Measurements from ENCODE around the gene MSH5. TPM values are rescaled to one million over a fixed set of nuclear protein-coding genes. Genes with fewer than 3 reads are reported as not detected.

The MSH5 gene
- total and polyA plus RNA-seq, 2 of the 13 experiments (the other 11 are each of a cell fraction or from before 2014, with no cell fraction given), result 10.2 to 38.7 TPM

DNA sequence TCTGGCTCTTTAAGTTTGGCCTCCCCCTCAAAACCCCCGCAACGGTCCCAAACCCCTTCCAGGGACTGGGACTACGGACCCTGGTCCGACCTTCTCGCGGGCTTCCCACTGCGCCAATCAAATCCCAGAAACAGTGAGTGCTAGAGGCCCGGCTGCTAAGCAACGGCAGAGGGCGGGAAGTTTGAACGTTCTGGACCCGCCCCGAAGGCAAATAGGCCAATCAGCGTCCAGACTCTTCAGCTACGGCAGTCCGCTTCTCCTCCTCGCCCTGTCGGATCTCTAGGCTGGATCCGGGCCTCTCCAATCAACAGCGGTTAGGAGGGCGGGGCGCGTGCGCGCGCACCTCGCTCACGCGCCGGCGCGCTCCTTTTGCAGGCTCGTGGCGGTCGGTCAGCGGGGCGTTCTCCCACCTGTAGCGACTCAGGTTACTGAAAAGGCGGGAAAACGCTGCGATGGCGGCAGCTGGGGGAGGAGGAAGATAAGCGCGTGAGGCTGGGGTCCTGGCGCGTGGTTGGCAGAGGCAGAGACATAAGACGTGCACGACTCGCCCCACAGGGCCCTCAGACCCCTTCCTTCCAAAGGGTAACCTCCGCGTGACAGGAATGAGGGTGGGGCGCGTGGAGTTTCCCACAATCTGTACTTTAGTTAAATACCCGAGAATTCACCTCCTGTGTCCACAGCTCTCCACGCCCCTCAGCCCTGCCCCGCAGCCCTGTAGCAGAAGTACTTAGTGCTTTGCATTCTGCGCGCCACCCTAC is at the start of gene MSH5 (continued):
- TF ChIP-seq, protein P1, sequence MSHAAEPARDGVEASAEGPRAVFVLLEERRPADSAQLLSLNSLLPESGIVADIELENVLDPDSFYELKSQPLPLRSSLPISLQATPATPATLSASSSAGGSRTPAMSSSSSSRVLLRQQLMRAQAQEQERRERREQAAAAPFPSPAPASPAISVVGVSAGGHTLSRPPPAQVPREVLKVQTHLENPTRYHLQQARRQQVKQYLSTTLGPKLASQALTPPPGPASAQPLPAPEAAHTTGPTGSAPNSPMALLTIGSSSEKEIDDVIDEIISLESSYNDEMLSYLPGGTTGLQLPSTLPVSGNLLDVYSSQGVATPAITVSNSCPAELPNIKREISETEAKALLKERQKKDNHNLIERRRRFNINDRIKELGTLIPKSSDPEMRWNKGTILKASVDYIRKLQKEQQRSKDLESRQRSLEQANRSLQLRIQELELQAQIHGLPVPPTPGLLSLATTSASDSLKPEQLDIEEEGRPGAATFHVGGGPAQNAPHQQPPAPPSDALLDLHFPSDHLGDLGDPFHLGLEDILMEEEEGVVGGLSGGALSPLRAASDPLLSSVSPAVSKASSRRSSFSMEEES (CRISPR knock-in tag; IDR thresholded peaks at IDR 0.05), result peak; percentile 84
- TF ChIP-seq ATF7-NPFF (CRISPR knock-in tag; IDR thresholded peaks at IDR 0.05; ENCODE audit: low read depth) (peak; percentile 100), ARNT2 (CRISPR knock-in tag; IDR thresholded peaks at IDR 0.05; ENCODE audit: low read depth) (peak; percentile 98), POLR2A (IDR thresholded peaks at IDR 0.05; ENCODE audit: insufficient read depth in 1 of 2, low read depth in 2 of 2, low read length in 2 of 2) (peak in 1 of 2 experiments; percentile 45; a peak in 2 of 4 replicates), ZNF674 (CRISPR knock-in tag; IDR thresholded peaks at IDR 0.05; ENCODE audit: low read depth) (no peak), RFX3 (CRISPR knock-in tag; IDR thresholded peaks at IDR 0.05) (peak; percentile 93), SRY (CRISPR knock-in tag; IDR thresholded peaks at IDR 0.05) (peak; percentile 96), ZNF44 (CRISPR knock-in tag; IDR thresholded peaks at IDR 0.05) (peak; percentile 90), ZSCAN25 (CRISPR knock-in tag; IDR thresholded peaks at IDR 0.05) (peak; percentile 91), MEIS2 (CRISPR knock-in tag; IDR thresholded peaks at IDR 0.05) (peak; percentile 90; the same call in 1 of the 2 replicates), ARID2 (CRISPR knock-in tag; IDR thresholded peaks at IDR 0.05; ENCODE audit: borderline replicate concordance) (peak; percentile 99), PAWR (CRISPR knock-in tag; IDR thresholded peaks at IDR 0.05; ENCODE audit: borderline replicate concordance) (0 out of 2 replicates have a peak, but pooled peaks have one; percentile 79), MED8 (CRISPR knock-in tag; IDR thresholded peaks at IDR 0.05; ENCODE audit: insufficient replicate concordance) (peak; percentile 92)
- TF ChIP-seq, protein P2, sequence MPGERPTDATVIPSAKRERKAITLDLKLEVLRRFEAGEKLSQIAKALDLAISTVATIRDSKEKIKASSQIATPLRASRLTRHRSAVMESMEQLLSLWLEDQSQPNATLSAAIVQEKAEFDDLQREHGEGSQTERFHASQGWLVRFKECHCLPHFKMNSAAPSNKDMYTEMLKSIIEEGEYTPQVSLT (CRISPR knock-in tag; IDR thresholded peaks at IDR 0.05; ENCODE audit: borderline replicate concordance, low read depth), result peak; percentile 96
- TF ChIP-seq, protein P3, sequence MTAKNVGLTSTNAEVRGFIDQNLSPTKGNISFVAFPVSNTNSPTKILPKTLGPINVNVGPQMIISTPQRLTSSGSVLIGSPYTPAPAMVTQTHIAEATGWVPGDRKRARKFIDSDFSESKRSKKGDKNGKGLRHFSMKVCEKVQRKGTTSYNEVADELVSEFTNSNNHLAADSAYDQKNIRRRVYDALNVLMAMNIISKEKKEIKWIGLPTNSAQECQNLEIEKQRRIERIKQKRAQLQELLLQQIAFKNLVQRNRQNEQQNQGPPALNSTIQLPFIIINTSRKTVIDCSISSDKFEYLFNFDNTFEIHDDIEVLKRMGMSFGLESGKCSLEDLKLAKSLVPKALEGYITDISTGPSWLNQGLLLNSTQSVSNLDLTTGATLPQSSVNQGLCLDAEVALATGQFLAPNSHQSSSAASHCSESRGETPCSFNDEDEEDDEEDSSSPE (CRISPR knock-in tag; IDR thresholded peaks at IDR 0.05), result peak; percentile 100
- TF ChIP-seq, protein P4, sequence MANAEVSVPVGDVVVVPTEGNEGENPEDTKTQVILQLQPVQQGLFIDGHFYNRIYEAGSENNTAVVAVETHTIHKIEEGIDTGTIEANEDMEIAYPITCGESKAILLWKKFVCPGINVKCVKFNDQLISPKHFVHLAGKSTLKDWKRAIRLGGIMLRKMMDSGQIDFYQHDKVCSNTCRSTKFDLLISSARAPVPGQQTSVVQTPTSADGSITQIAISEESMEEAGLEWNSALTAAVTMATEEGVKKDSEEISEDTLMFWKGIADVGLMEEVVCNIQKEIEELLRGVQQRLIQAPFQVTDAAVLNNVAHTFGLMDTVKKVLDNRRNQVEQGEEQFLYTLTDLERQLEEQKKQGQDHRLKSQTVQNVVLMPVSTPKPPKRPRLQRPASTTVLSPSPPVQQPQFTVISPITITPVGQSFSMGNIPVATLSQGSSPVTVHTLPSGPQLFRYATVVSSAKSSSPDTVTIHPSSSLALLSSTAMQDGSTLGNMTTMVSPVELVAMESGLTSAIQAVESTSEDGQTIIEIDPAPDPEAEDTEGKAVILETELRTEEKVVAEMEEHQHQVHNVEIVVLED (CRISPR knock-in tag; IDR thresholded peaks at IDR 0.05; ENCODE audit: borderline replicate concordance), result peak; percentile 83; the same call in 1 of the 2 replicates
- TF ChIP-seq, protein P5, sequence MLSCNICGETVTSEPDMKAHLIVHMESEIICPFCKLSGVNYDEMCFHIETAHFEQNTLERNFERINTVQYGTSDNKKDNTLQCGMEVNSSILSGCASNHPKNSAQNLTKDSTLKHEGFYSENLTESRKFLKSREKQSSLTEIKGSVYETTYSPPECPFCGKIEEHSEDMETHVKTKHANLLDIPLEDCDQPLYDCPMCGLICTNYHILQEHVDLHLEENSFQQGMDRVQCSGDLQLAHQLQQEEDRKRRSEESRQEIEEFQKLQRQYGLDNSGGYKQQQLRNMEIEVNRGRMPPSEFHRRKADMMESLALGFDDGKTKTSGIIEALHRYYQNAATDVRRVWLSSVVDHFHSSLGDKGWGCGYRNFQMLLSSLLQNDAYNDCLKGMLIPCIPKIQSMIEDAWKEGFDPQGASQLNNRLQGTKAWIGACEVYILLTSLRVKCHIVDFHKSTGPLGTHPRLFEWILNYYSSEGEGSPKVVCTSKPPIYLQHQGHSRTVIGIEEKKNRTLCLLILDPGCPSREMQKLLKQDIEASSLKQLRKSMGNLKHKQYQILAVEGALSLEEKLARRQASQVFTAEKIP (CRISPR knock-in tag; IDR thresholded peaks at IDR 0.05; ENCODE audit: borderline replicate concordance), result no peak
- TF ChIP-seq, protein P6, sequence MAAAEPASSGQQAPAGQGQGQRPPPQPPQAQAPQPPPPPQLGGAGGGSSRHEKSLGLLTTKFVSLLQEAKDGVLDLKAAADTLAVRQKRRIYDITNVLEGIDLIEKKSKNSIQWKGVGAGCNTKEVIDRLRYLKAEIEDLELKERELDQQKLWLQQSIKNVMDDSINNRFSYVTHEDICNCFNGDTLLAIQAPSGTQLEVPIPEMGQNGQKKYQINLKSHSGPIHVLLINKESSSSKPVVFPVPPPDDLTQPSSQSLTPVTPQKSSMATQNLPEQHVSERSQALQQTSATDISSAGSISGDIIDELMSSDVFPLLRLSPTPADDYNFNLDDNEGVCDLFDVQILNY (CRISPR knock-in tag; conservative IDR thresholded peaks at IDR 0.05), result peak; percentile 99
- TF ChIP-seq, protein P7, sequence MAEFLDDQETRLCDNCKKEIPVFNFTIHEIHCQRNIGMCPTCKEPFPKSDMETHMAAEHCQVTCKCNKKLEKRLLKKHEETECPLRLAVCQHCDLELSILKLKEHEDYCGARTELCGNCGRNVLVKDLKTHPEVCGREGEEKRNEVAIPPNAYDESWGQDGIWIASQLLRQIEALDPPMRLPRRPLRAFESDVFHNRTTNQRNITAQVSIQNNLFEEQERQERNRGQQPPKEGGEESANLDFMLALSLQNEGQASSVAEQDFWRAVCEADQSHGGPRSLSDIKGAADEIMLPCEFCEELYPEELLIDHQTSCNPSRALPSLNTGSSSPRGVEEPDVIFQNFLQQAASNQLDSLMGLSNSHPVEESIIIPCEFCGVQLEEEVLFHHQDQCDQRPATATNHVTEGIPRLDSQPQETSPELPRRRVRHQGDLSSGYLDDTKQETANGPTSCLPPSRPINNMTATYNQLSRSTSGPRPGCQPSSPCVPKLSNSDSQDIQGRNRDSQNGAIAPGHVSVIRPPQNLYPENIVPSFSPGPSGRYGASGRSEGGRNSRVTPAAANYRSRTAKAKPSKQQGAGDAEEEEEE (CRISPR knock-in tag; IDR thresholded peaks at IDR 0.05; ENCODE audit: borderline replicate concordance), result no peak

All from HepG2 (cell line).